ENCODE measurements around the gene PDCD10. TPM values are rescaled to one million over a fixed set of nuclear protein-coding genes. Genes with fewer than 3 reads are reported as not detected.

PDCD10 gene
- polyA plus RNA-seq, 1 donor (not counting 4 experiments of a cell fraction or from before 2014, with no cell fraction given) = 131 TPM

- dilution Hi-C loops (cut with MboI; ENCODE audit: extremely low pct_ligation_motif_present, low sequenced_read_pairs) = no loop called here
- H3K27me3 ChIP-seq (ENCODE audit: control insufficient read depth, extremely low read depth, insufficient read depth, low read length) = no peaks in the 10 kb centered on the region
- DNase-seq (ENCODE audit: low read depth, low spot score) = no peak
- H3K4me2 ChIP-seq (ENCODE audit: control insufficient read depth, extremely low read depth, insufficient read depth, low read depth, low read length) = no peak overlapping the region
- TF ChIP-seq EZH2 (IDR thresholded peaks at IDR 0.05; ENCODE audit: low read length) (no peak), CTCF (optimal IDR thresholded peaks at IDR 0.05 in 1 of 3, IDR thresholded peaks at IDR 0.05 in 1 of 3, conservative IDR thresholded peaks at IDR 0.05 in 1 of 3; ENCODE audit: extremely low read depth in 1 of 3, insufficient read depth in 2 of 3, low read length in 3 of 3) (no peak)
- no peaks in the 10 kb centered on the region for H3K79me2 ChIP-seq (ENCODE audit: control insufficient read depth, insufficient read depth, low read length)
- H3K9me3 ChIP-seq (ENCODE audit: control insufficient read depth, low read depth, low read length) = no peaks in the 10 kb centered on the region
- no peaks in the 10 kb centered on the region for H3K4me1 ChIP-seq (ENCODE audit: control insufficient read depth, extremely low read depth, insufficient read depth, low read length)
- no peak overlapping the region for H3K27ac ChIP-seq (ENCODE audit: control insufficient read depth, insufficient read depth, low read length)
- no peak overlapping the region for H2AFZ ChIP-seq (ENCODE audit: control insufficient read depth, low read length)
- no peaks in the 10 kb centered on the region for H4K20me1 ChIP-seq (ENCODE audit: control insufficient read depth, extremely low read depth, insufficient read depth, low read length)
- H3K9me1 ChIP-seq (ENCODE audit: control insufficient read depth, extremely low read depth, insufficient read depth, low read length) = no peaks in the 10 kb centered on the region
- no peak overlapping the region for H3K4me3 ChIP-seq (ENCODE audit: control insufficient read depth in 2 of 3, extremely low read depth in 1 of 3, insufficient read depth in 2 of 3, low read depth in 1 of 3, low read length in 3 of 3)
- H3K9ac ChIP-seq (ENCODE audit: control insufficient read depth, extremely low read depth, insufficient read depth, low read length) = no peak overlapping the region
- H3K36me3 ChIP-seq (ENCODE audit: control insufficient read depth in 2 of 2, extremely low read depth in 1 of 2, insufficient read depth in 2 of 2, low read length in 2 of 2) = no peaks in the 10 kb centered on the region
- no peak for FAIRE-seq
These were observed 84.9 kb downstream of the PDCD10 start for GRCh38 chr3:167649746-167650145.

- Histone ChIP-seq H3K9ac (ENCODE audit: control insufficient read depth, extremely low read depth, insufficient read depth, low read length) (no peak overlapping the region), H3K4me3 (ENCODE audit: control insufficient read depth in 2 of 3, extremely low read depth in 1 of 3, insufficient read depth in 2 of 3, low read depth in 1 of 3, low read length in 3 of 3) (no peak overlapping the region), H3K27me3 (ENCODE audit: control insufficient read depth, extremely low read depth, insufficient read depth, low read length) (no peaks in the 10 kb centered on the region), H3K4me2 (ENCODE audit: control insufficient read depth, extremely low read depth, insufficient read depth, low read depth, low read length) (no peak overlapping the region), H3K9me3 (ENCODE audit: control insufficient read depth, low read depth, low read length) (no peaks in the 10 kb centered on the region), H3K36me3 (ENCODE audit: control insufficient read depth in 2 of 2, extremely low read depth in 1 of 2, insufficient read depth in 2 of 2, low read length in 2 of 2) (no peaks in the 10 kb centered on the region), H3K4me1 (ENCODE audit: control insufficient read depth, extremely low read depth, insufficient read depth, low read length) (no peaks in the 10 kb centered on the region), H2AFZ (ENCODE audit: control insufficient read depth, low read length) (no peak overlapping the region), H3K9me1 (ENCODE audit: control insufficient read depth, extremely low read depth, insufficient read depth, low read length) (no peaks in the 10 kb centered on the region), H3K79me2 (ENCODE audit: control insufficient read depth, insufficient read depth, low read length) (no peaks in the 10 kb centered on the region), H3K27ac (ENCODE audit: control insufficient read depth, insufficient read depth, low read length) (no peak overlapping the region), H4K20me1 (ENCODE audit: control insufficient read depth, extremely low read depth, insufficient read depth, low read length) (no peaks in the 10 kb centered on the region)
- TF ChIP-seq EZH2 (IDR thresholded peaks at IDR 0.05; ENCODE audit: low read length) (no peak), CTCF (optimal IDR thresholded peaks at IDR 0.05 in 1 of 3, IDR thresholded peaks at IDR 0.05 in 1 of 3, conservative IDR thresholded peaks at IDR 0.05 in 1 of 3; ENCODE audit: extremely low read depth in 1 of 3, insufficient read depth in 2 of 3, low read length in 3 of 3) (no peak)
- dilution Hi-C loops (cut with MboI; ENCODE audit: extremely low pct_ligation_motif_present, low sequenced_read_pairs) = no loop called here
- FAIRE-seq = no peak
- no peak for DNase-seq (ENCODE audit: low read depth, low spot score)
These were observed 90.1 kb downstream of the PDCD10 start for GRCh38 chr3:167644611-167645010.

Small RNAs within 50 kb of the gene (small RNA-seq; reads per million reads assigned to genes)
- gene HMGN1P8 (ENCODE audit: insufficient read length in 3 of 3, low read depth in 3 of 3, low replicate concordance in 1 of 3) = 0 reads per million in 3 experiments

Other genes starting within 250 kb of the PDCD10 start
- gene WDR49, start 81.0 kb downstream of the PDCD10 start, polyA plus RNA-seq = 0.01 TPM in 1 of 3 replicates, not detected in the others
- gene SERPINI1, start 829 bp upstream of the PDCD10 start, polyA plus RNA-seq = 2.2 to 5.5 TPM (median 4.2 TPM) in 3 replicates

Data from keratinocyte (primary cell).